ENCODE data around the gene PLEKHM3.

- TF ChIP-seq, protein P1, sequence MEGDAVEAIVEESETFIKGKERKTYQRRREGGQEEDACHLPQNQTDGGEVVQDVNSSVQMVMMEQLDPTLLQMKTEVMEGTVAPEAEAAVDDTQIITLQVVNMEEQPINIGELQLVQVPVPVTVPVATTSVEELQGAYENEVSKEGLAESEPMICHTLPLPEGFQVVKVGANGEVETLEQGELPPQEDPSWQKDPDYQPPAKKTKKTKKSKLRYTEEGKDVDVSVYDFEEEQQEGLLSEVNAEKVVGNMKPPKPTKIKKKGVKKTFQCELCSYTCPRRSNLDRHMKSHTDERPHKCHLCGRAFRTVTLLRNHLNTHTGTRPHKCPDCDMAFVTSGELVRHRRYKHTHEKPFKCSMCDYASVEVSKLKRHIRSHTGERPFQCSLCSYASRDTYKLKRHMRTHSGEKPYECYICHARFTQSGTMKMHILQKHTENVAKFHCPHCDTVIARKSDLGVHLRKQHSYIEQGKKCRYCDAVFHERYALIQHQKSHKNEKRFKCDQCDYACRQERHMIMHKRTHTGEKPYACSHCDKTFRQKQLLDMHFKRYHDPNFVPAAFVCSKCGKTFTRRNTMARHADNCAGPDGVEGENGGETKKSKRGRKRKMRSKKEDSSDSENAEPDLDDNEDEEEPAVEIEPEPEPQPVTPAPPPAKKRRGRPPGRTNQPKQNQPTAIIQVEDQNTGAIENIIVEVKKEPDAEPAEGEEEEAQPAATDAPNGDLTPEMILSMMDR (conservative IDR thresholded peaks at IDR 0.05 in 1 of 2, IDR thresholded peaks at IDR 0.05 in 1 of 2; ENCODE audit: low read depth in 1 of 2, low read length in 2 of 2), result no peak
- TF ChIP-seq EZH2 (IDR thresholded peaks at IDR 0.05; ENCODE audit: low read length, missing control alignments), result no peak
These were observed 192.0 kb downstream of the PLEKHM3 start for GRCh38 chr2:207833251-207833751.

Measured in fibroblast of lung (primary cell).